ENCODE measurements around the gene CEP128.

CEP128 gene

GRCh38 chr14:80483331-80483730 lies 458.2 kb downstream of the CEP128 start:
- no peak for DNase-seq (ENCODE audit: low read depth in 2 of 2)

DNA sequence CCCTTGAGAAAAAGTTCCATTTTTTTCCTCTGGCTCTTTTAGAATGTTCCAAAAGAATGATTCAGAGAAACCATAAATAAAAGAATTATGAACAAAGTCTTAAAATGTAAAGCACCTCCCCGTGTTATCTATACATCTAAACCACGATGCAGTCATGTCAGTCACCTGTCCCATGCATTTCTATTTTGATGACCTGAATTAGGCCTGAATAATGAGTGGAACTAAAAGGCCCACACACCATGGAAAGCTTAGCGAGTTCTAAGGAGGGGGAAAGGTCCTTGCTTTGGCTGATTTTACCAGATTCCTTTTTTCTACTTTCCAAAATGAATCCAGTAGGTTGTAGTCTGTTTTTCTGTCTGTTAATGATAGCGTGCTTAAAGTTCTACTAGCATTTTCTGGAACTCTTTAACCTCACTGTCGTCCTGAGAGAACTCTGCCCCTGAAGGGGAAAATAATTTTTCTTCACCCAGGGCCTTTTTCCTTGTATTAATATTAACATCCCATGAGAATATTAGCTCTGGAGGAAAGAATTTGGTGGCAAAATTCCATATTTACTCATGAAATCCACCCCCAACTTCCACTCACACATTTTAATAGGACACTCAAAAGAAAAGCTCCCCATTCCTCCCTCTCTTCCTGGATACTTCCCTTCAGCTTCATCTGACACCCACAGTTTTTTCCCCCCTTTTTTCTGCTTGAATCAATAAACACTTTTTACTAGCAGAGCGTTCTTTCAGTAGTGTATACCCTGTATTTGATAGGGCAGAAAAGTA lies 464.0 kb downstream of the CEP128 start:
- no peak for DNase-seq (ENCODE audit: low read depth in 2 of 2)

- DNase-seq (ENCODE audit: low read depth in 2 of 2) = no peak
Observed at GRCh38 chr14:80475074-80475473, 466.5 kb downstream of the CEP128 start.

GRCh38 chr14:80468331-80469122 lies 473.0 kb downstream of the CEP128 start:
- no peak for DNase-seq (ENCODE audit: low read depth in 2 of 2)

DNA sequence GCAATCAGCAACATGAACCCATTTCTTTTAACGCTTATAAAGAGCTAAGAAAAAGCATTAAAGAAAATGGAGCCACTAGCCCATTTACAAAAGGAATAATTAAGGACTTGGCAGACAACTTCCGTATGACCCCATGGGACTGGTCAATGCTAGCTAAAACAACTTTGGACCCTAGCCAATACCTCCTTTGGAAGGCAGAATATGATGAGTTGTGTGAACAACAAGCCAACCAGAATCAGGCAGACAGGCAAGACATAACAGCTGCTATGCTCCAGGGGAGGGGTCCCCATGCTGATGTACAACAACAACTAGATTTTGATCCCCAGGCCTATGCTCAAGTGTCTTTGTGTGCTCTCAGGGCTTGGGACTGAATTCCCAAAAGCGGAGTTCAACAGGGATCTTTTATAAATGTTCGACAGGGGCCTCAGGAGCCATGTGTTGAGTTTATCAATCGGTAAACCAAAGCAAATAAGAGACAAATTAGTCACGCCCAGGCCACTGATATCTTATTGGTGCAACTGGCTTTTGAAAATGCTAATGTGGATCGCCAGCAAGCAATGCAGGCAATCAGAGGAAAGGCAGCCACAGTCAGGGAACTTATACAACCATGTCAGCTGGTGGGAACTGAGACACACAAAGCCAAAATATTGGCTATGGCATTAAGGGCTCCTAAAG lies 475.9 kb downstream of the CEP128 start:
- no peak for DNase-seq (ENCODE audit: low read depth in 2 of 2)

DNA sequence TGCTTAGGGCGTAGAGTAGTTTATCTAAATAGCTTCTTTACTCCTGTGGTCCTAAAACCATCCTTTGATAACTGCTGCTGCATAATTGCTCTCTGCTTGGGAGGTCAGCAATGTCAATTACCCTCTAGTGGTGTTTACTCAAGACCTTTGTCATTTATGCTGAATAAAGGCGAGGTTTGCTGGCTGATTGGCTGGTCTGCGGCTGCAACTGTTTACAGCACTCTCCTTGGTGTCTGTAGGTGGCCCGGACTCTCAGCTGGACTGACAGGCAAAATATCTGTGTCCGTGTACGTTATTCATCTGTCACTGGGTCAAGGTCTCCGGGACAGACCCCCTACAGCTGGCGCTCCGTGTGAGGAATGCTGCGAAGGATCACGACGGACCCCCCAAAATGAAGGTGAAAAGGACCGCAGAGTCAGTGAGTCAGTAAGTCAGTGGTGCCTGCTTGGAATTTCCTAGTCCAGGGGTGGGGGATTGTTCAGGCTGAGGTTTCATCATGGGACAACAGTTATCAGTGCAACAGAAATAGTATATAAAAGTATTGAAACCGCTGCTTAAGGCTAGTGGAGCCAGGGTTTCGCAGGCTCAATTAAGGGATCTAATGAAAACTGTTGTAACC lies 476.9 kb downstream of the CEP128 start:
- no peak for DNase-seq (ENCODE audit: low read depth in 2 of 2)

GRCh38 chr14:80456209-80456608 lies 485.3 kb downstream of the CEP128 start:
- no peak for DNase-seq (ENCODE audit: low read depth in 2 of 2)

- no peak for DNase-seq (ENCODE audit: low read depth in 2 of 2)
Observed at GRCh38 chr14:80455031-80455430, 486.5 kb downstream of the CEP128 start.

GRCh38 chr14:80448267-80448666 lies 493.3 kb downstream of the CEP128 start:
- no peak for DNase-seq (ENCODE audit: low read depth in 2 of 2)

- DNase-seq (ENCODE audit: low read depth in 2 of 2) = no peak
Observed at GRCh38 chr14:80447392-80447791, 494.1 kb downstream of the CEP128 start.
